Heart left ventricle (tissue), 16 donors: ENCODE data around the gene DOK7. TPM values are rescaled to one million over a fixed set of nuclear protein-coding genes. Genes with fewer than 3 reads are reported as not detected.

Experiments used
- ATAC-seq, 4 donors: fragments of 200-7000 bp; cut with Tn5 transposase; one replicate each; pipeline ENCODE4 v1.9.1; 2020 to 2022; ENCODE audit warnings: moderate library complexity in 4 of 4, mild to moderate bottlenecking in 3 of 4, moderate number of reproducible peaks in 1 of 4
- DNase-seq, 5 donors: peaks; one replicate each; pipeline ENCODE4 v3.0.0-alpha.2; 2020
- H3K27ac ChIP-seq, 12 donors: fragments of 200-600 bp; sonication (generic) in 4 of 12; one replicate each; pipeline versions ENCODE4 v1.5.0 to v1.8.0; 2016 to 2022; ENCODE audit warnings: mild to moderate bottlenecking in 2 of 12
- H3K27me3 ChIP-seq, 9 donors: fragments of 200-600 bp; sonication (generic) in 2 of 9; one replicate each; pipeline versions ENCODE4 v1.5.1 to v1.8.0; 2016 to 2022; ENCODE audit warnings: mild to moderate bottlenecking in 3 of 9
- H3K36me3 ChIP-seq, 9 donors: fragments of 200-600 bp; sonication (generic) in 2 of 9; one replicate each; pipeline versions ENCODE4 v1.5.0 to v1.8.0; 2018 to 2022; ENCODE audit warnings: mild to moderate bottlenecking in 2 of 9
- H3K4me1 ChIP-seq, 12 donors: fragments of 200-600 bp; sonication (generic) in 4 of 12; one replicate each; pipeline versions ENCODE4 v1.5.0 to v1.8.0; 2016 to 2022; ENCODE audit warnings: mild to moderate bottlenecking in 3 of 12
- H3K4me3 ChIP-seq, 12 donors: fragments of 200-600 bp; sonication (generic) in 4 of 12; one replicate each; pipeline versions ENCODE4 v1.5.0 to v1.8.0; 2017 to 2022; ENCODE audit warnings: mild to moderate bottlenecking in 9 of 12, moderate library complexity in 4 of 12
- H3K9me3 ChIP-seq, 12 donors: fragments of 200-600 bp; sonication (generic) in 4 of 12; one replicate each; pipeline versions ENCODE4 v1.5.0 to v1.8.0; 2016 to 2022; ENCODE audit warnings: mild to moderate bottlenecking in 1 of 12
- POLR2A ChIP-seq, 2 donors: fragments of 450-650 bp; IDR thresholded peaks; one replicate each; pipeline ENCODE4 v1.6.1; 2017; ENCODE audit warnings: antibody characterized with exemption in 2 of 2, mild to moderate bottlenecking in 2 of 2, moderate library complexity in 2 of 2
- WGBS, 4 donors: extraction: QIAGEN DNeasy Blood & Tissue Kit in 2 of 4; methylation state at CpG; one replicate each; pipeline versions ENCODE4 v1.1.5 to v1.1.7; 2013 to 2018; 5-methylcytosine and 5-hydroxymethylcytosine counted together
- intact Hi-C, 10 donors: fragments of 100-400 bp; cut with DNase I; formaldehyde crosslinking; loops; one replicate each; pipeline versions ENCODE4 v1.11.1 to v1.14.2; 2022
- polyA plus RNA-seq, 2 donors: library from polyadenylated mRNA; stranded (reverse); fragments of 200-250 nt; gene quantifications; one replicate each; pipeline ENCODE4 v1.2.3, GENCODE V29; 2013
- total RNA-seq, 9 donors: library from RNA; depleted of rRNA in 2 of 9; stranded (reverse); fragments of >200 nt in 2 of 9; fragmentation: NEBNext Ultra II Directional in 3 of 9; extraction: Animal tissue kit (Norgen Biotek cat#: 25700) in 3 of 9; gene quantifications; one replicate each; pipeline versions ENCODE4 v1.1.0 to v1.2.4, GENCODE V29; 2016 to 2023
- TF ChIP-seq, protein P1 (sequence below), 12 donors: fragments of 200-600 bp; sonication (generic) in 4 of 12; IDR thresholded peaks; one replicate each; pipeline versions ENCODE4 v1.5.0 to v1.8.0; 2018 to 2022; ENCODE audit warnings: antibody characterized with exemption in 12 of 12, mild to moderate bottlenecking in 5 of 12
- donor health status: ischemic (EF 13 %, LVEDD 7.1; RV severe dilation, severe dysfunction).
- donor health status: healthy with polysubstance abuse.
- donor health status: DM: no; HTN: yes; CAD: no.
- donor health status: DM: no; HTN: no; CAD: no.
- donor health status: ischemic (EF 25% LVEDD 6.9; RV normal size, moderate dysfunction).
- donor health status: ischemic (EF 25% LVEDD 5.7; RV mildly dilated, moderate dysfunction).
- donor health status: healthy.
- donor health status: DM: yes; HTN: yes; CAD: no.
- donor health status: ischemic (EF 35%, LVEDD 5.7; RV mildly dilated, moderate dysfunction).
- donor health status: nonischemic (EF 11% LVEDD 7.7; RV severe dilation, severe dysfunction).
- donor health status: DM: yes; HTN: yes; CAD: no.
- donor health status: PGD.
- donor health status: ischemic (EF 29% LVEDD 5.4; RV normal size, mild dysfunction).
- donor health status: nonischemic (EF 23%, LVEDD 6.1; RV moderate dilation, normal function).

DOK7 gene
- total and polyA plus RNA-seq, 11 donors, result 27.7 to 89.5 (median 40.0) TPM

DNA sequence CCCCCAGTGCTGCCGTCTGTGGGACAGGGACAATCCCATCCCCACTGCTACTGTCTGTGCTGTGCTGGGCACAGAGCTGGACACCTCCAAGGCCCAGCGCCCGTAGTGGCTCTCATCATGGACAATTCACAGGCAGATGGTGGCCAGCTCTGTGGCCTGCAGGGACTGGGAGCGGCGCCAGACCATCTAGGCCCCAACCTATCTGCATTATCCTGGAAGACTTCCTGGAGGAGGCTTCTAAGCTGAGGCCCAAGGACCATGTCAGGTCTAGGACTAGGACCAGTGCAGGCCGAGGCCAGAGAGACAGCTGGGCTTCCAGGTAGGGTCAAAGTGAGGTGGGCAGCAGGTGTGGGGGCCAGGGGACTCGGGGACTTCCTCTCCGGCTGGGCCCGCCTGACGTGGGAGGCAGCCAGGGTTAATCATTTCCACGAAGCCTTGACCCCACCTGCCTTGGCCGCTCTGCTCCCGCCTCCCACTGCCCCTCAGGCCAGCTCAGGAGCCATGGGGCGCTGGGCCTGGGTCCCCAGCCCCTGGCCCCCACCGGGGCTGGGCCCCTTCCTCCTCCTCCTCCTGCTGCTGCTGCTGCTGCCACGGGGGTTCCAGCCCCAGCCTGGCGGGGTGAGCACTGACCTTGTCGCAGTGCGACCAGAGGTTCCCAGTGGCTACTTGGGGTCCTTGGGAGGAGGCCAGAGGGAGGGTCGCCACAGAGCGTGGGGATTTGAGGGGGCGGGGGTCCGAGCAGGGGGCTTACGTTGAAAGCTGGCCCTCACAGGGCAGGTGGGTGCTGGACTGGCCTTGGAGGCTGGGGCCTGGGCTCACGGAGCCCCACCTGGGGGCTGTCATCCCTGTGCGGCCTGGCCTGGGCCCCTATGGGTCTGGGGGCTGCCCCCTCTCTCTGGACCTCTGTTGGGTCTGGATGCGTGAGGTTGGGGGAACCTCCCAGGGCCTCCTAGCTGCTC, 21.3 kb upstream of the DOK7 start, which contains the start of gene HGFAC:
HGFAC (plus strand) TSS at position 468 of the 959 bp plus-strand sequence; CDS start at position 502, 34 bp downstream.
- DNase-seq (peak in 1 of 5 donors; percentile 51), ATAC-seq (no peak)
- no peak within 1 kb of the TSS for H3K4me3 ChIP-seq
- no peaks in the 10 kb centered on the region for H3K36me3 ChIP-seq
- intact Hi-C loops, result loop anchor here in 7 of 10 donors (2.0 to 10.0 kb wide), 8 partner anchors 95 to 337 kb away; no protein-coding TSS in a partner anchor
- H3K27ac ChIP-seq, result no peak within 1 kb of the TSS
- 85 to 88% (median 87%) methylated on average over 16 to 27 of the region's 27 CpGs for WGBS, 4 donors
- peaks cover 0 to 7% (median 0%) of the 10 kb centered on the region in 12 donors for H3K4me1 ChIP-seq
- H3K27me3 ChIP-seq, result no peaks in the 10 kb centered on the region
- TF ChIP-seq, protein P1, sequence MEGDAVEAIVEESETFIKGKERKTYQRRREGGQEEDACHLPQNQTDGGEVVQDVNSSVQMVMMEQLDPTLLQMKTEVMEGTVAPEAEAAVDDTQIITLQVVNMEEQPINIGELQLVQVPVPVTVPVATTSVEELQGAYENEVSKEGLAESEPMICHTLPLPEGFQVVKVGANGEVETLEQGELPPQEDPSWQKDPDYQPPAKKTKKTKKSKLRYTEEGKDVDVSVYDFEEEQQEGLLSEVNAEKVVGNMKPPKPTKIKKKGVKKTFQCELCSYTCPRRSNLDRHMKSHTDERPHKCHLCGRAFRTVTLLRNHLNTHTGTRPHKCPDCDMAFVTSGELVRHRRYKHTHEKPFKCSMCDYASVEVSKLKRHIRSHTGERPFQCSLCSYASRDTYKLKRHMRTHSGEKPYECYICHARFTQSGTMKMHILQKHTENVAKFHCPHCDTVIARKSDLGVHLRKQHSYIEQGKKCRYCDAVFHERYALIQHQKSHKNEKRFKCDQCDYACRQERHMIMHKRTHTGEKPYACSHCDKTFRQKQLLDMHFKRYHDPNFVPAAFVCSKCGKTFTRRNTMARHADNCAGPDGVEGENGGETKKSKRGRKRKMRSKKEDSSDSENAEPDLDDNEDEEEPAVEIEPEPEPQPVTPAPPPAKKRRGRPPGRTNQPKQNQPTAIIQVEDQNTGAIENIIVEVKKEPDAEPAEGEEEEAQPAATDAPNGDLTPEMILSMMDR (IDR thresholded peaks at IDR 0.05), result no peak
- no peak for TF ChIP-seq POLR2A (IDR thresholded peaks at IDR 0.05)
- H3K9me3 ChIP-seq, result no peaks in the 10 kb centered on the region

DNA sequence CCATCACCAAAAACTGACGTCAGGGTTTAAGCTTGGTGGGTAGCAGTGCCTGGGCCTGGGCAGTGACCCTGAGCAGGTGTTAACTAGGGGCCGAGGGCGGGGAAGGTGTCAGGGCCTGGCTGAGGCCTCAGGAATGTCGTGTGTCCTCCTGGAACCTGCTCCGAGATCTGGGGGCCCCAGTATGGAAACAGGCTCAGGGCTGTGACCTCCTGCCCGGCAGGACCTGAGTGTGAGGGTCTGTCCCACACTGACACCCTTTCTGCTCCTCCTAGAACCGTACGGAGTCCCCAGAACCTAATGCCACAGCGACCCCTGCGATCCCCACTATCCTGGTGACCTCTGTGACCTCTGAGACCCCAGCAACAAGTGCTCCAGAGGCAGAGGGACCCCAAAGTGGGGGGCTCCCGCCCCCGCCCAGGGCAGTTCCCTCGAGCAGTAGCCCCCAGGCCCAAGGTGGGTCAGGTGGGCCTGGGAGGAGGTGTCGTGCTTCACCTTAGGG, 20.6 kb upstream of the DOK7 start:
- TF ChIP-seq, protein P1 (IDR thresholded peaks at IDR 0.05), result no peak
- TF ChIP-seq POLR2A (IDR thresholded peaks at IDR 0.05), result no peak
- H3K4me3 ChIP-seq, result no peak overlapping the region
- ATAC-seq (no peak), DNase-seq (peak in 1 of 5 donors; percentile 34)
- WGBS, 4 donors, result 80 to 89% (median 82%) methylated on average over 13 to 14 of the region's 14 CpGs
- H3K4me1 ChIP-seq, result peaks cover 0 to 7% (median 0%) of the 10 kb centered on the region in 12 donors
- H3K9me3 ChIP-seq, result no peaks in the 10 kb centered on the region
- H3K27me3 ChIP-seq, result no peaks in the 10 kb centered on the region
- intact Hi-C loops, result loop anchor here in 7 of 10 donors (2.0 to 10.0 kb wide), 8 partner anchors 96 to 338 kb away; no protein-coding TSS in a partner anchor
- no peak overlapping the region for H3K27ac ChIP-seq
- H3K36me3 ChIP-seq, result no peaks in the 10 kb centered on the region

DNA sequence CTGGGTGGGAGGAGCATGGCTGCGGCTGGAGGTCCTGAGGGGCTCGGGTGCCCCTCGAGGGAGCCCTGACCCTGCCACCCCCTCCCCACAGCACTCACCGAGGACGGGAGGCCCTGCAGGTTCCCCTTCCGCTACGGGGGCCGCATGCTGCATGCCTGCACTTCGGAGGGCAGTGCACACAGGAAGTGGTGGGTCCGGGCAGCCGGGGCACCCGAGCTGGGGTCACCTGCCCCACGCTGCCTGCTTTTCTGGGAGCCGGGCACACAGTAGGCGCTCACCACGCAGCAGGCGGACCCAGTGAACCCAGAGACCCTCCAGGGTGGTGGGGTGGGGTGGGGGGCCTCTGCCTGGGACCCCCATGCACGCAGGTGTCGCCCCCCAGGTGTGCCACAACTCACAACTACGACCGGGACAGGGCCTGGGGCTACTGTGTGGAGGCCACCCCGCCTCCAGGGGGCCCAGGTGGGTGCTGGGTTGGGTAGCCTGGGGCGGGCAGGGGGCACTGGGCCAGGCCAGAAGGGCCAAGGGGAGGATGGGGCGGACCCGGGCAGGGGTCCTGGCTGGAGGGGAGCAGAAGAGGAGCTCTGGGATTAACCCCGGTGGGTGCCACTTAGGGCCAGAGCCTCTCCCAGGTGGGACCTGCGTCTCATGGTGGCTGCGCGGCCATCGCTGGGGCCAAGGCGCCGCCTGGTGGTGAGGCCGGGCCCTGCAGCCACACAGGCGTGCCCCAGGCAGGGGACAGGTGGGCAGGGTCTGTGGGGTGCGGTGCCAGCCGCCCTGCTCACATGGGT, 20.0 kb upstream of the DOK7 start:
- H3K9me3 ChIP-seq, result no peaks in the 10 kb centered on the region
- peaks cover 0 to 7% (median 0%) of the 10 kb centered on the region in 12 donors for H3K4me1 ChIP-seq
- H3K27ac ChIP-seq, result no peak overlapping the region
- no peaks in the 10 kb centered on the region for H3K27me3 ChIP-seq
- 40 to 50% (median 45%) methylated on average over 14 to 36 of the region's 36 CpGs for WGBS, 4 donors
- intact Hi-C loops, result loop anchor here (1.0 to 10.0 kb wide), 9 partner anchors 96 to 338 kb away; no protein-coding TSS in a partner anchor
- no peak overlapping the region for H3K4me3 ChIP-seq
- ATAC-seq (peak; percentile 45 to 67 (median 56)), DNase-seq (peak in 2 of 5 donors; percentile 30 to 79)
- TF ChIP-seq, protein P1 (IDR thresholded peaks at IDR 0.05), result peak; percentile 90 to 99 (median 98)
- TF ChIP-seq POLR2A (IDR thresholded peaks at IDR 0.05), result no peak
- H3K36me3 ChIP-seq, result no peaks in the 10 kb centered on the region
